B cell (primary cell): ENCODE measurements around the gene FAM111A.

Experiments used
- CTCF ChIP-seq: fragments of 200-600 bp; IDR thresholded peaks from one replicate; pipeline ENCODE4 v1.8.0; 2022; ENCODE audit warnings: antibody characterized with exemption, mild to moderate bottlenecking
- EZH2 ChIP-seq: IDR thresholded peaks from 2 replicates; pipeline ENCODE4 v1.6.1; 2012; ENCODE audit warnings: borderline replicate concordance, low read depth, mild to moderate bottlenecking, moderate library complexity, low read length; ENCODE audit not compliant: insufficient read depth, poor library complexity, severe bottlenecking

- TF ChIP-seq EZH2, result no peak
- no peak for TF ChIP-seq CTCF
These were observed 56.1 kb downstream of the FAM111A start for GRCh38 chr11:59198726-59199125.
